Measurements from ENCODE around the gene FUT2. TPM values are rescaled to one million over a fixed set of nuclear protein-coding genes. Genes with fewer than 3 reads are reported as not detected.

FUT2 gene
- total and polyA plus RNA-seq, 2 donors (not counting 1 experiment from before 2014, with no cell fraction given) = under 0.01 TPM; not detected in 1

GRCh38 chr19:48680436-48681126 lies 15.2 kb upstream of the FUT2 start:
- Histone ChIP-seq H3K27ac (ENCODE audit: insufficient read depth, low read length) (peak overlapping the region; percentile 32), H3K4me1 (ENCODE audit: control insufficient read depth, extremely low read depth, insufficient read depth, low read length) (no peaks in the 10 kb centered on the region), H3K9ac (ENCODE audit: insufficient read depth, low read length) (no peak overlapping the region), H3K79me2 (ENCODE audit: control insufficient read depth, insufficient read depth, low read length) (no peaks in the 10 kb centered on the region), H3K36me3 (ENCODE audit: control insufficient read depth, insufficient read depth, low read length) (no peaks in the 10 kb centered on the region), H3K4me2 (ENCODE audit: extremely low read depth, insufficient read depth, low read length) (no peak overlapping the region), H2AFZ (ENCODE audit: low read length) (no peak overlapping the region), H3K4me3 (replicated peaks in 1 of 4; ENCODE audit: control extremely low read depth in 1 of 4, insufficient read depth in 1 of 4, low read depth in 3 of 4, low read length in 4 of 4) (no peak overlapping the region), H3K9me3 (ENCODE audit: control insufficient read depth, insufficient read depth, low read depth, low read length) (no peaks in the 10 kb centered on the region), H4K20me1 (ENCODE audit: control insufficient read depth, extremely low read depth, insufficient read depth, low read length) (no peaks in the 10 kb centered on the region), H3K27me3 (ENCODE audit: control insufficient read depth, insufficient read depth, low read length) (no peaks in the 10 kb centered on the region)
- DNase-seq (ENCODE audit: low read depth in 2 of 2) = no peak
- TF ChIP-seq EZH2 (IDR thresholded peaks at IDR 0.05; ENCODE audit: low read length, missing control alignments) (no peak), CTCF (conservative IDR thresholded peaks at IDR 0.05 in 1 of 2, IDR thresholded peaks at IDR 0.05 in 1 of 2; ENCODE audit: low read depth in 1 of 2, low read length in 2 of 2) (no peak)

- peak overlapping the region; percentile 32 for H3K27ac ChIP-seq (ENCODE audit: insufficient read depth, low read length)
Measured at GRCh38 chr19:48681127-48681470, 14.7 kb upstream of the FUT2 start.

GRCh38 chr19:48683349-48683748 lies 12.4 kb upstream of the FUT2 start:
- H3K4me1 ChIP-seq (ENCODE audit: control insufficient read depth, extremely low read depth, insufficient read depth, low read length) = no peaks in the 10 kb centered on the region
- H3K9me3 ChIP-seq (ENCODE audit: control insufficient read depth, insufficient read depth, low read depth, low read length) = no peaks in the 10 kb centered on the region
- no peaks in the 10 kb centered on the region for H3K27me3 ChIP-seq (ENCODE audit: control insufficient read depth, insufficient read depth, low read length)
- no peak overlapping the region for H3K27ac ChIP-seq (ENCODE audit: insufficient read depth, low read length)
- H3K36me3 ChIP-seq (ENCODE audit: control insufficient read depth, insufficient read depth, low read length) = no peaks in the 10 kb centered on the region
- H2AFZ ChIP-seq (ENCODE audit: low read length) = peak overlapping the region; percentile 30
- TF ChIP-seq CTCF (conservative IDR thresholded peaks at IDR 0.05 in 1 of 2, IDR thresholded peaks at IDR 0.05 in 1 of 2; ENCODE audit: low read depth in 1 of 2, low read length in 2 of 2) (no peak), EZH2 (IDR thresholded peaks at IDR 0.05; ENCODE audit: low read length, missing control alignments) (no peak)
- no peaks in the 10 kb centered on the region for H3K79me2 ChIP-seq (ENCODE audit: control insufficient read depth, insufficient read depth, low read length)
- DNase-seq (ENCODE audit: low read depth in 2 of 2) = peak; percentile 55 to 59
- H3K4me2 ChIP-seq (ENCODE audit: extremely low read depth, insufficient read depth, low read length) = no peak overlapping the region
- H3K4me3 ChIP-seq (replicated peaks in 1 of 4; ENCODE audit: control extremely low read depth in 1 of 4, insufficient read depth in 1 of 4, low read depth in 3 of 4, low read length in 4 of 4) = peak overlapping the region in 1 of 4 experiments; percentile 32
- no peaks in the 10 kb centered on the region for H4K20me1 ChIP-seq (ENCODE audit: control insufficient read depth, extremely low read depth, insufficient read depth, low read length)
- H3K9ac ChIP-seq (ENCODE audit: insufficient read depth, low read length) = no peak overlapping the region

More at GRCh38 chr19:48681127-48681470, 14.7 kb upstream of the FUT2 start:
- TF ChIP-seq CTCF (conservative IDR thresholded peaks at IDR 0.05 in 1 of 2, IDR thresholded peaks at IDR 0.05 in 1 of 2; ENCODE audit: low read depth in 1 of 2, low read length in 2 of 2) (no peak), EZH2 (IDR thresholded peaks at IDR 0.05; ENCODE audit: low read length, missing control alignments) (no peak)
- H3K9me3 ChIP-seq (ENCODE audit: control insufficient read depth, insufficient read depth, low read depth, low read length) = no peaks in the 10 kb centered on the region
- H3K4me3 ChIP-seq (replicated peaks in 1 of 4; ENCODE audit: control extremely low read depth in 1 of 4, insufficient read depth in 1 of 4, low read depth in 3 of 4, low read length in 4 of 4) = no peak overlapping the region
- H3K79me2 ChIP-seq (ENCODE audit: control insufficient read depth, insufficient read depth, low read length) = no peaks in the 10 kb centered on the region
- peak; percentile 85 to 92 for DNase-seq (ENCODE audit: low read depth in 2 of 2)
- H3K36me3 ChIP-seq (ENCODE audit: control insufficient read depth, insufficient read depth, low read length) = no peaks in the 10 kb centered on the region
- H4K20me1 ChIP-seq (ENCODE audit: control insufficient read depth, extremely low read depth, insufficient read depth, low read length) = no peaks in the 10 kb centered on the region
- no peaks in the 10 kb centered on the region for H3K27me3 ChIP-seq (ENCODE audit: control insufficient read depth, insufficient read depth, low read length)
- H3K9ac ChIP-seq (ENCODE audit: insufficient read depth, low read length) = no peak overlapping the region
- H3K4me2 ChIP-seq (ENCODE audit: extremely low read depth, insufficient read depth, low read length) = no peak overlapping the region
- no peaks in the 10 kb centered on the region for H3K4me1 ChIP-seq (ENCODE audit: control insufficient read depth, extremely low read depth, insufficient read depth, low read length)
- no peak overlapping the region for H2AFZ ChIP-seq (ENCODE audit: low read length)
